K562 (cell line): ENCODE measurements around the gene ARMH3. TPM values are rescaled to one million over a fixed set of nuclear protein-coding genes. Genes with fewer than 3 reads are reported as not detected.
A peak's percentile ranks its signal among the peaks of the same experiment; 100 is the strongest.

ENCODE experiments used
- ATAC-seq: fragments of 200-7000 bp; cut with Tn5 transposase; 3 replicates; pipeline ENCODE4 v1.9.1; 2020; ENCODE audit warnings: moderate library complexity
- BruUV-seq: library from RNA; stranded (reverse); fragments of 400-500 nt; replicated peaks from 2 replicates; lab custom pipeline; 2021; lab: Mats Ljungman, UMichigan
- CTCF ChIA-PET: fragments of 300-600 bp; formaldehyde crosslinking; extraction: SDS; loops from one replicate; lab custom pipeline; 2021; ENCODE audit warnings: low intra/inter-chr PET ratio; lab: Yijun Ruan, JAX
- POLR2A ChIA-PET: fragments of 300-600, 350-650 bp; sonication (Branson Sonifier 250); formaldehyde crosslinking; extraction: SDS; loops from one replicate; lab custom pipeline; 2021; ENCODE audit warnings: antibody characterized with exemption, inconsistent platforms; lab: Yijun Ruan, JAX
- DNase-seq, 4 experiments: peaks; one replicate each; pipeline versions ENCODE4 v3.0.0 to v3.0.0-alpha.2; 2011 to 2018; ENCODE audit warnings: low spot score in 3 of 4, mixed read lengths in 3 of 4; ENCODE audit errors: extremely low read depth in 1 of 4
- FAIRE-seq: peaks from 2 replicates; lab custom pipeline; 2011; peaks lifted over from hg19 to GRCh38; lab: Jason Lieb, UNC
- H2AFZ ChIP-seq: 2 replicates; pipeline ENCODE4 v1.6.0; 2011; ENCODE audit warnings: low read depth, low read length, control low read depth, inconsistent platforms
- H3K27ac ChIP-seq: fragments of 200-600 bp; 3 replicates; pipeline ENCODE4 v1.8.0; 2011; ENCODE audit warnings: low read depth, mild to moderate bottlenecking, control low read depth, inconsistent platforms, low read length, moderate library complexity, mixed read lengths; ENCODE audit errors: extremely low read depth
- H3K27me3 ChIP-seq, 2 experiments: fragments of 300-600 bp in 1 of 2; 2 replicates in 1 of 2; 3 replicates in 1 of 2; pipeline versions ENCODE4 v1.6.0 to v1.8.0; 2011; ENCODE audit warnings: inconsistent platforms in 2 of 2, low read length in 2 of 2, mild to moderate bottlenecking in 1 of 2, mixed read lengths in 1 of 2, moderate library complexity in 1 of 2; ENCODE audit not compliant: control insufficient read depth in 2 of 2, insufficient read depth in 2 of 2
- H3K36me3 ChIP-seq: fragments of 300-600 bp; 3 replicates; pipeline ENCODE4 v1.8.0; 2011; ENCODE audit warnings: mild to moderate bottlenecking, low read length, inconsistent platforms; ENCODE audit not compliant: control insufficient read depth, insufficient read depth
- H3K4me1 ChIP-seq, 2 experiments: fragments of 200-600 bp in 1 of 2; replicated peaks in 1 of 2; 2 replicates in 1 of 2; 3 replicates in 1 of 2; pipeline versions ENCODE4 v1.5.1 to v1.8.0; 2011; ENCODE audit warnings: inconsistent platforms in 2 of 2, low read length in 2 of 2, mild to moderate bottlenecking in 1 of 2, mixed read lengths in 1 of 2, moderate library complexity in 1 of 2; ENCODE audit not compliant: control insufficient read depth in 2 of 2, insufficient read depth in 2 of 2
- H3K4me2 ChIP-seq: 2 replicates; pipeline ENCODE4 v1.6.1; 2011; ENCODE audit warnings: low read length, control low read depth, inconsistent platforms, mixed read lengths; ENCODE audit not compliant: insufficient read depth
- H3K4me3 ChIP-seq: fragments of 200-600 bp; sonication (generic), shearing (Covaris generic); 2 replicates; pipeline ENCODE4 v1.5.1; 2016; ENCODE audit warnings: control low read depth, inconsistent platforms
- H3K79me2 ChIP-seq: fragments of 200-600 bp; 3 replicates; pipeline ENCODE4 v1.8.0; 2011; ENCODE audit warnings: low read length, inconsistent platforms; ENCODE audit not compliant: control insufficient read depth, insufficient read depth
- H3K9ac ChIP-seq, 2 experiments: 2 replicates each; pipeline versions ENCODE4 v1.6.0 to v1.6.1; 2011; ENCODE audit warnings: low read depth in 2 of 2, low read length in 2 of 2, control low read depth in 1 of 2, inconsistent platforms in 1 of 2, mild to moderate bottlenecking in 1 of 2, mixed read lengths in 1 of 2; ENCODE audit not compliant: insufficient read depth in 1 of 2
- H3K9me1 ChIP-seq: one replicate; pipeline ENCODE4 v1.6.0; 2011; ENCODE audit warnings: inconsistent platforms, mild to moderate bottlenecking, low read length, moderate library complexity; ENCODE audit not compliant: control insufficient read depth, insufficient read depth
- H3K9me3 ChIP-seq: replicated peaks from 2 replicates; pipeline ENCODE4 v1.5.1; 2011; ENCODE audit warnings: low read depth, low read length, inconsistent platforms; ENCODE audit not compliant: control insufficient read depth, insufficient read depth
- H4K20me1 ChIP-seq: replicated peaks from 2 replicates; pipeline ENCODE4 v1.6.1; 2011; ENCODE audit warnings: low read length, inconsistent platforms, mixed read lengths; ENCODE audit not compliant: control insufficient read depth, insufficient read depth
- ARHGAP35 ChIP-seq: fragments of 450-650 bp; IDR thresholded peaks from 2 replicates; pipeline ENCODE4 v1.6.1; 2018; ENCODE audit not compliant: partially characterized antibody
- CBX5 ChIP-seq: IDR thresholded peaks from 2 replicates; pipeline ENCODE4 v1.6.1; 2014; ENCODE audit warnings: low read depth, borderline replicate concordance
- FOXP1 ChIP-seq: sonication (generic); formaldehyde crosslinking; IDR thresholded peaks from 2 replicates; pipeline ENCODE4 v1.8.0; 2022; ENCODE audit warnings: mild to moderate bottlenecking, missing genetic modification reagents
- HDAC2 ChIP-seq: fragments of 450-650 bp; IDR thresholded peaks from 2 replicates; pipeline ENCODE4 v1.6.1; 2016; ENCODE audit warnings: mild to moderate bottlenecking
- L3MBTL2 ChIP-seq: fragments of 450-650 bp; IDR thresholded peaks from 2 replicates; pipeline ENCODE4 v1.6.1; 2016; ENCODE audit warnings: mild to moderate bottlenecking, moderate library complexity
- PHF8 ChIP-seq: fragments of 200-600 bp; sonication (generic); IDR thresholded peaks from 2 replicates; pipeline ENCODE4 v1.6.1; 2012; ENCODE audit warnings: mixed run types, mild to moderate bottlenecking, inconsistent platforms, low read length, moderate library complexity, borderline replicate concordance
- PTRF ChIP-seq: fragments of 450-650 bp; IDR thresholded peaks from 2 replicates; pipeline ENCODE4 v1.6.1; 2016; ENCODE audit warnings: mild to moderate bottlenecking, missing genetic modification characterization, missing compliant biosample characterization
- SIX5 ChIP-seq, 2 experiments: IDR thresholded peaks; 2 replicates each; pipeline ENCODE4 v1.6.1; 2011; ENCODE audit warnings: low read length in 2 of 2, borderline replicate concordance in 1 of 2, low read depth in 1 of 2, mild to moderate bottlenecking in 1 of 2, moderate library complexity in 1 of 2; ENCODE audit not compliant: insufficient read depth in 1 of 2
- TAL1 ChIP-seq: fragments of 450-650 bp; IDR thresholded peaks from 2 replicates; pipeline ENCODE4 v1.6.1; 2016; ENCODE audit warnings: mild to moderate bottlenecking
- ZNF143 ChIP-seq: sonication (generic); formaldehyde crosslinking; IDR thresholded peaks from 2 replicates; pipeline ENCODE4 v1.9.0; 2022; ENCODE audit warnings: mild to moderate bottlenecking, missing genetic modification reagents
- ZNF780A ChIP-seq: fragments of 250-450 bp; sonication (Bioruptor Pico); IDR thresholded peaks from 2 replicates; pipeline ENCODE4 v1.5.0; 2021; ENCODE audit warnings: mild to moderate bottlenecking
- WGBS: fragments of 100-300 bp; shearing (Covaris generic); methylation state at CpG from one replicate; pipeline ENCODE4 v1.1.6; 2016; ENCODE audit warnings: low coverage, mixed read lengths; ENCODE audit not compliant: insufficient coverage; ENCODE audit errors: missing lambda C conversion rate; 5-methylcytosine and 5-hydroxymethylcytosine counted together
- in situ Hi-C: fragments of 300-500 bp; cut with MboI; formaldehyde crosslinking; loops from 4 replicates; pipeline ENCODE4 v1.15.0; 2018; ENCODE audit warnings: inconsistent platforms, mixed read lengths
- intact Hi-C: fragments of 100-400 bp; cut with micrococcal nuclease; formaldehyde crosslinking; loops from 2 replicates; pipeline ENCODE4 v1.14.2; 2022
- polyA plus RNA-seq, 8 experiments: library from polyadenylated mRNA; depleted of rRNA in 4 of 8; stranded (reverse) in 5 of 8; unstranded in 3 of 8; fragments of >200 nt; fragmentation: Nextera tagmentation in 2 of 8; fragmentation: Illumina TruSeq in 1 of 8; extraction: Ambion mirVana in 2 of 8; extraction: Trizol in 1 of 8; gene quantifications; 2 replicates each; pipeline versions ENCODE4 v1.2.1 to v1.2.3, GENCODE V29; 2011 to 2014; ENCODE audit warnings: inconsistent platforms in 1 of 8, missing spikeins in 1 of 8
- total RNA-seq, 7 experiments: library from RNA; depleted of rRNA in 6 of 7; stranded (reverse); fragments of >200 nt in 6 of 7; fragmentation: Illumina TruSeq in 2 of 7; extraction: Trizol in 2 of 7; gene quantifications; 2 replicates each; pipeline versions ENCODE4 v1.2.1 to v1.2.3, GENCODE V29; 2011 to 2021; ENCODE audit warnings: low replicate concordance in 1 of 7
- TF ChIP-seq, protein P1 (sequence below): fragments of 450-650 bp; conservative IDR thresholded peaks from 2 replicates; pipeline ENCODE4 v1.6.1; 2016; ENCODE audit warnings: missing genetic modification characterization, low read depth, mild to moderate bottlenecking, control low read depth, missing compliant biosample characterization
- TF ChIP-seq, protein P2 (sequence below): sonication (generic); formaldehyde crosslinking; IDR thresholded peaks from 2 replicates; pipeline ENCODE4 v1.8.0; 2022; ENCODE audit warnings: mild to moderate bottlenecking, missing genetic modification reagents
- TF ChIP-seq, protein P3 (sequence below), 3 experiments: fragments of 200-800 bp in 1 of 3; sonication (Bioruptor generic) in 1 of 3; sonication (generic) in 1 of 3; formaldehyde crosslinking in 1 of 3; IDR thresholded peaks; 2 replicates each; pipeline versions ENCODE4 v1.6.1 to v1.8.0; 2016 to 2022; ENCODE audit warnings: mild to moderate bottlenecking in 2 of 3, missing compliant biosample characterization in 2 of 3, missing genetic modification characterization in 2 of 3, missing genetic modification reagents in 1 of 3

ARMH3 gene
- total and polyA plus RNA-seq, 9 of the 15 experiments (the other 6 are each of a cell fraction or from before 2014, with no cell fraction given): 0.29 to 0.73 TPM; not detected in 7

DNA sequence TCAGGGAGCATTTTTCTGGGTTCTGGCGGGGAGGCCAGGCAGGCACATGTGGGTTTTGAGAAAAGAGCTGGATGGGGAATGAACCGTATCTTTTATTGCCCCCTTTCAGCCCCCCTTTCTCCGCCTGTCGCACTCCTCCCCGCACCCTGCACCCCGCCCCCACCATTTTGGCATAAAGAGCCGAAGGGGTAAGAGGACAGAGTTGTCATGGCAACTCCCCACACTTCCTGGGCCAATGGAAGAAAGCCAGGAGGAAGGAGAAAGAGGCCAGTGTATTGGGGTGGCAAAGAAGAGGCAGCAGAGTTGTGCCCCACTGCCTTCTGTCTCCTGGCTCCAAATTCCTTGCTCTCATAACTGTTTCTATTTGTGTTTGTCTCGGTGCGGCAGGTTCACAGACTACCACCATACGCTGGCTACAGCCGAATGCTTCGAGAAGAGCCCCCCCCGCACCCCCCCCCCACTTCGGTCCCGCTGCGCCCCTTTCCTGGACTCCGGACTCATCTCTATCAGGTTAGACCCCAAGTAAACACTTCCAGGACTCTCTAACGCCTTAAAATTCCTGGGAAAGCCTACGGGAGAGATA is 215.8 kb downstream of the ARMH3 start:
- no TSS peak for BruUV-seq
- FAIRE-seq: no peak
- H3K4me1 ChIP-seq: peaks cover 3 to 22% of the 10 kb centered on the region in 2 experiments; a peak in 4 of 5 replicates
- H4K20me1 ChIP-seq: 0 out of 2 replicates have a peak, but pooled peaks cover 5% of the 10 kb centered on the region
- no peaks in the 10 kb centered on the region for H3K9me1 ChIP-seq
- H3K27me3 ChIP-seq: no peaks in the 10 kb centered on the region
- peak overlapping the region; percentile 62 for H3K4me2 ChIP-seq
- WGBS: 20% methylated on average over 13 of the region's 19 CpGs
- no peaks in the 10 kb centered on the region for H3K79me2 ChIP-seq
- DNase-seq: peak; percentile 16 to 26 (median 21)
- no peaks in the 10 kb centered on the region for H3K9me3 ChIP-seq
- intact Hi-C loops: loop anchor here (5.0 to 10.0 kb wide), 2 partner anchors 217 to 275 kb away; partner anchors contain the start of gene ARMH3
- ChIA-PET POLR2A (interaction anchor here (0.9 to 2.9 kb wide), 8 partner anchors 16 to 312 kb away, joined by 3 to 35 read pairs (median 5); partner anchors contain the start of genes ARMH3, NOLC1 and OGA), CTCF (interaction anchor here (0.6 to 2.5 kb wide), 5 partner anchors 196 to 274 kb away, joined by 3 to 29 read pairs (median 5); no protein-coding TSS in a partner anchor)
- no peak for ATAC-seq
- H3K4me3 ChIP-seq: peak overlapping the region; percentile 11; the same call in 1 of the 2 replicates
- peaks cover 2% of the 10 kb centered on the region; the same call in 1 of the 3 replicates for H3K36me3 ChIP-seq
- H3K27ac ChIP-seq: no peak overlapping the region
- in situ Hi-C loops: loop anchor here (5.0 to 25.0 kb wide), 5 partner anchors 237 to 772 kb away; partner anchors contain the start of genes ACTR1A, CUEDC2 and SUFU
- H2AFZ ChIP-seq: 0 out of 2 replicates have a peak overlapping the region, but pooled peaks have one; percentile 30
- H3K9ac ChIP-seq: no peak overlapping the region
- TF ChIP-seq HDAC2 (no peak), FOXP1 (CRISPR knock-in tag) (no peak), ZNF143 (no peak), PHF8 (no peak), L3MBTL2 (no peak), PTRF (tag) (no peak), CBX5 (no peak), SIX5 (IDR thresholded peaks at IDR 0.05; ENCODE audit: borderline replicate concordance in 1 of 2, insufficient read depth in 1 of 2, low read depth in 1 of 2, low read length in 2 of 2) (no peak), TAL1 (no peak), ARHGAP35 (no peak), ZNF780A (no peak)
- TF ChIP-seq, protein P1, sequence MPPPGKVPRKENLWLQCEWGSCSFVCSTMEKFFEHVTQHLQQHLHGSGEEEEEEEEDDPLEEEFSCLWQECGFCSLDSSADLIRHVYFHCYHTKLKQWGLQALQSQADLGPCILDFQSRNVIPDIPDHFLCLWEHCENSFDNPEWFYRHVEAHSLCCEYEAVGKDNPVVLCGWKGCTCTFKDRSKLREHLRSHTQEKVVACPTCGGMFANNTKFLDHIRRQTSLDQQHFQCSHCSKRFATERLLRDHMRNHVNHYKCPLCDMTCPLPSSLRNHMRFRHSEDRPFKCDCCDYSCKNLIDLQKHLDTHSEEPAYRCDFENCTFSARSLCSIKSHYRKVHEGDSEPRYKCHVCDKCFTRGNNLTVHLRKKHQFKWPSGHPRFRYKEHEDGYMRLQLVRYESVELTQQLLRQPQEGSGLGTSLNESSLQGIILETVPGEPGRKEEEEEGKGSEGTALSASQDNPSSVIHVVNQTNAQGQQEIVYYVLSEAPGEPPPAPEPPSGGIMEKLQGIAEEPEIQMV: no peak
- TF ChIP-seq, protein P2, sequence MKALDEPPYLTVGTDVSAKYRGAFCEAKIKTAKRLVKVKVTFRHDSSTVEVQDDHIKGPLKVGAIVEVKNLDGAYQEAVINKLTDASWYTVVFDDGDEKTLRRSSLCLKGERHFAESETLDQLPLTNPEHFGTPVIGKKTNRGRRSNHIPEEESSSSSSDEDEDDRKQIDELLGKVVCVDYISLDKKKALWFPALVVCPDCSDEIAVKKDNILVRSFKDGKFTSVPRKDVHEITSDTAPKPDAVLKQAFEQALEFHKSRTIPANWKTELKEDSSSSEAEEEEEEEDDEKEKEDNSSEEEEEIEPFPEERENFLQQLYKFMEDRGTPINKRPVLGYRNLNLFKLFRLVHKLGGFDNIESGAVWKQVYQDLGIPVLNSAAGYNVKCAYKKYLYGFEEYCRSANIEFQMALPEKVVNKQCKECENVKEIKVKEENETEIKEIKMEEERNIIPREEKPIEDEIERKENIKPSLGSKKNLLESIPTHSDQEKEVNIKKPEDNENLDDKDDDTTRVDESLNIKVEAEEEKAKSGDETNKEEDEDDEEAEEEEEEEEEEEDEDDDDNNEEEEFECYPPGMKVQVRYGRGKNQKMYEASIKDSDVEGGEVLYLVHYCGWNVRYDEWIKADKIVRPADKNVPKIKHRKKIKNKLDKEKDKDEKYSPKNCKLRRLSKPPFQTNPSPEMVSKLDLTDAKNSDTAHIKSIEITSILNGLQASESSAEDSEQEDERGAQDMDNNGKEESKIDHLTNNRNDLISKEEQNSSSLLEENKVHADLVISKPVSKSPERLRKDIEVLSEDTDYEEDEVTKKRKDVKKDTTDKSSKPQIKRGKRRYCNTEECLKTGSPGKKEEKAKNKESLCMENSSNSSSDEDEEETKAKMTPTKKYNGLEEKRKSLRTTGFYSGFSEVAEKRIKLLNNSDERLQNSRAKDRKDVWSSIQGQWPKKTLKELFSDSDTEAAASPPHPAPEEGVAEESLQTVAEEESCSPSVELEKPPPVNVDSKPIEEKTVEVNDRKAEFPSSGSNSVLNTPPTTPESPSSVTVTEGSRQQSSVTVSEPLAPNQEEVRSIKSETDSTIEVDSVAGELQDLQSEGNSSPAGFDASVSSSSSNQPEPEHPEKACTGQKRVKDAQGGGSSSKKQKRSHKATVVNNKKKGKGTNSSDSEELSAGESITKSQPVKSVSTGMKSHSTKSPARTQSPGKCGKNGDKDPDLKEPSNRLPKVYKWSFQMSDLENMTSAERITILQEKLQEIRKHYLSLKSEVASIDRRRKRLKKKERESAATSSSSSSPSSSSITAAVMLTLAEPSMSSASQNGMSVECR (CRISPR knock-in tag): no peak
- TF ChIP-seq, protein P3, sequence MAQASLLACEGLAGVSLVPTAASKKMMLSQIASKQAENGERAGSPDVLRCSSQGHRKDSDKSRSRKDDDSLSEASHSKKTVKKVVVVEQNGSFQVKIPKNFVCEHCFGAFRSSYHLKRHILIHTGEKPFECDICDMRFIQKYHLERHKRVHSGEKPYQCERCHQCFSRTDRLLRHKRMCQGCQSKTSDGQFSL (CRISPR knock-in tag; IDR thresholded peaks at IDR 0.05): no peak
- TF ChIP-seq, protein P3 (tag; IDR thresholded peaks at IDR 0.05): peak in 1 of 2 experiments; percentile 85; a peak in 2 of 4 replicates
